Transverse colon (tissue), 4 donors: Measurements from ENCODE around the gene SRRM5. TPM values are rescaled to one million over a fixed set of nuclear protein-coding genes. Genes with fewer than 3 reads are reported as not detected.
A peak's percentile ranks its signal among the peaks of the same experiment; 100 is the strongest.

Experiments used
- DNase-seq: peaks from one replicate; pipeline ENCODE4 v3.0.0-alpha.2; 2019
- H3K27ac ChIP-seq, 4 donors: fragments of 200-600 bp; sonication (generic); 2 replicates each; pipeline ENCODE4 v1.5.1; 2016 to 2018; ENCODE audit warnings: inconsistent platforms in 4 of 4
- H3K27me3 ChIP-seq: fragments of 200-600 bp; sonication (generic); 2 replicates; pipeline ENCODE4 v1.5.1; 2017; ENCODE audit warnings: inconsistent platforms
- H3K36me3 ChIP-seq, 4 donors: fragments of 200-600 bp; sonication (generic); 2 replicates each; pipeline ENCODE4 v1.5.1; 2017 to 2019; ENCODE audit warnings: inconsistent platforms in 4 of 4
- H3K4me1 ChIP-seq, 4 donors: fragments of 200-600 bp; sonication (generic); 2 replicates each; pipeline ENCODE4 v1.5.1; 2017 to 2020; ENCODE audit warnings: inconsistent platforms in 4 of 4
- H3K4me3 ChIP-seq, 4 donors: fragments of 200-600 bp; sonication (generic); 1 replicate in 1 of 4; 2 replicates in 3 of 4; pipeline versions ENCODE4 v1.5.1 to v1.6.1; 2017 to 2019; ENCODE audit warnings: inconsistent platforms in 4 of 4
- H3K9me3 ChIP-seq, 2 donors: fragments of 200-600 bp; sonication (generic); 2 replicates each; pipeline ENCODE4 v1.5.1; 2017 to 2019; ENCODE audit warnings: inconsistent platforms in 2 of 2
- CTCF ChIP-seq, 5 experiments: fragments of 200-600 bp in 3 of 5; fragments of 450-650 bp in 2 of 5; sonication (generic) in 3 of 5; IDR thresholded peaks; 1 replicate in 2 of 5; 2 replicates in 3 of 5; pipeline ENCODE4 v1.5.1; 2016 to 2017; ENCODE audit warnings: antibody characterized with exemption in 5 of 5, inconsistent platforms in 3 of 5, mild to moderate bottlenecking in 2 of 5, moderate library complexity in 1 of 5
- EP300 ChIP-seq: sonication (generic); formaldehyde crosslinking; IDR thresholded peaks from one replicate; pipeline ENCODE4 v1.6.1; 2017; ENCODE audit warnings: antibody characterized with exemption, low read depth
- POLR2A ChIP-seq: fragments of 450-650 bp; IDR thresholded peaks from one replicate; pipeline ENCODE4 v1.6.1; 2016; ENCODE audit warnings: antibody characterized with exemption, mild to moderate bottlenecking, moderate library complexity
- POLR2AphosphoS5 ChIP-seq, 3 donors: sonication (generic); formaldehyde crosslinking; IDR thresholded peaks; one replicate each; pipeline ENCODE4 v1.6.1; 2016; ENCODE audit warnings: antibody characterized with exemption in 3 of 3
- WGBS, 2 donors: methylation state at CpG; one replicate each; pipeline ENCODE4 v1.1.5; 2018; ENCODE audit warnings: low coverage in 1 of 2; 5-methylcytosine and 5-hydroxymethylcytosine counted together
- in situ Hi-C, 4 donors: fragments of 200-750 bp; cut with MboI; loops; one replicate each; pipeline versions ENCODE4 v1.15.0 to v1.15.1; 2017; ENCODE audit warnings: low sequenced_read_pairs in 3 of 4, low pct_ligation_motif_present in 1 of 4, low pct_unique_long_range_greater_than_20kb in 1 of 4
- intact Hi-C: fragments of 100-400 bp; cut with DNase I; formaldehyde crosslinking; loops from one replicate; pipeline ENCODE4 v1.15.1; 2023; ENCODE audit warnings: low total_unique reads
- total RNA-seq, 4 donors: library from RNA; depleted of rRNA; stranded (reverse); fragments of >200 nt; gene quantifications; one replicate each; pipeline ENCODE4 v1.1.0, GENCODE V29; 2016

SRRM5 gene
- total RNA-seq, 4 donors from 2014 or later, result 0.14 to 2.2 (median 0.64) TPM; not detected in 1

- H3K27ac ChIP-seq, result no peak overlapping the region
- H3K27me3 ChIP-seq, result no peaks in the 10 kb centered on the region
- no peak overlapping the region for H3K4me3 ChIP-seq
- peaks cover 0 to 14% (median 6%) of the 10 kb centered on the region in 4 donors for H3K36me3 ChIP-seq
- WGBS, 2 donors, result 97 to 99% methylated on average over 6 to 44 of the region's 63 CpGs
- no peak for DNase-seq
- no peaks in the 10 kb centered on the region for H3K9me3 ChIP-seq
- peaks cover 18 to 29% (median 22%) of the 10 kb centered on the region in 4 donors for H3K4me1 ChIP-seq
- in situ Hi-C loops (no loop called here), intact Hi-C loops (loop anchor here (1.0 to 10.0 kb wide), 2 partner anchors 32 to 57 kb away; partner anchors contain the start of gene ZNF575)
- no peak for TF ChIP-seq POLR2A
- no peak for TF ChIP-seq POLR2AphosphoS5 (IDR thresholded peaks at IDR 0.05)
- TF ChIP-seq CTCF (IDR thresholded peaks at IDR 0.05), result no peak
- TF ChIP-seq EP300, result no peak
Measured at GRCh38 chr19:43591904-43592772, 19.8 kb upstream of the SRRM5 start.

- no peak for DNase-seq
- peaks cover 25 to 36% (median 29%) of the 10 kb centered on the region in 4 donors for H3K4me1 ChIP-seq
- no peaks in the 10 kb centered on the region for H3K9me3 ChIP-seq
- in situ Hi-C loops (no loop called here), intact Hi-C loops (loop anchor here (1.0 to 10.0 kb wide), 2 partner anchors 33 to 58 kb away; partner anchors contain the start of gene ZNF575)
- WGBS, 2 donors, result 96 to 100% methylated on average over 2 to 32 of the region's 37 CpGs
- no peak overlapping the region for H3K4me3 ChIP-seq
- TF ChIP-seq POLR2AphosphoS5 (IDR thresholded peaks at IDR 0.05) (no peak), EP300 (no peak), CTCF (IDR thresholded peaks at IDR 0.05) (no peak), POLR2A (no peak)
- peaks cover 0 to 14% (median 6%) of the 10 kb centered on the region in 4 donors for H3K36me3 ChIP-seq
- H3K27me3 ChIP-seq, result no peaks in the 10 kb centered on the region
- H3K27ac ChIP-seq, result no peak overlapping the region
Measured at GRCh38 chr19:43592800-43593350, 19.0 kb upstream of the SRRM5 start.

- WGBS, 2 donors, result 88 to 89% methylated on average over 3 to 10 of the region's 10 CpGs
- in situ Hi-C loops, result no loop called here
- DNase-seq, result no peak
- Histone ChIP-seq H3K27me3 (no peaks in the 10 kb centered on the region), H3K4me1 (peaks cover 25 to 40% (median 31%) of the 10 kb centered on the region in 4 donors), H3K4me3 (peak overlapping the region in 3 of 4 donors; percentile 50 to 88 (median 75)), H3K36me3 (peaks cover 0 to 17% (median 6%) of the 10 kb centered on the region in 4 donors), H3K27ac (peak overlapping the region; percentile 86 to 98 (median 96)), H3K9me3 (no peaks in the 10 kb centered on the region)
- intact Hi-C loops, result loop anchor here (10.0 kb wide), 1 partner anchor 59 kb away; the partner anchor contains the start of gene ZNF575
- TF ChIP-seq CTCF (IDR thresholded peaks at IDR 0.05), result no peak
- TF ChIP-seq POLR2A, result no peak
- no peak for TF ChIP-seq POLR2AphosphoS5 (IDR thresholded peaks at IDR 0.05)
- TF ChIP-seq EP300, result no peak
Measured at GRCh38 chr19:43594081-43594697, 17.7 kb upstream of the SRRM5 start.
